Stromal cell of bone marrow (primary cell): ENCODE measurements around the gene ANKRD24.
A peak's percentile ranks its signal among the peaks of the same experiment; 100 is the strongest.
"Not testable (repeated sequence)": the region's sequence is repeated elsewhere in the genome, so short reads cannot be mapped to it uniquely, and the experiment has no call there.

Source experiments
- DNase-seq: peaks from one replicate; pipeline ENCODE4 v3.0.0-alpha.2; 2012; ENCODE audit warnings: low read depth

ANKRD24 gene

DNA sequence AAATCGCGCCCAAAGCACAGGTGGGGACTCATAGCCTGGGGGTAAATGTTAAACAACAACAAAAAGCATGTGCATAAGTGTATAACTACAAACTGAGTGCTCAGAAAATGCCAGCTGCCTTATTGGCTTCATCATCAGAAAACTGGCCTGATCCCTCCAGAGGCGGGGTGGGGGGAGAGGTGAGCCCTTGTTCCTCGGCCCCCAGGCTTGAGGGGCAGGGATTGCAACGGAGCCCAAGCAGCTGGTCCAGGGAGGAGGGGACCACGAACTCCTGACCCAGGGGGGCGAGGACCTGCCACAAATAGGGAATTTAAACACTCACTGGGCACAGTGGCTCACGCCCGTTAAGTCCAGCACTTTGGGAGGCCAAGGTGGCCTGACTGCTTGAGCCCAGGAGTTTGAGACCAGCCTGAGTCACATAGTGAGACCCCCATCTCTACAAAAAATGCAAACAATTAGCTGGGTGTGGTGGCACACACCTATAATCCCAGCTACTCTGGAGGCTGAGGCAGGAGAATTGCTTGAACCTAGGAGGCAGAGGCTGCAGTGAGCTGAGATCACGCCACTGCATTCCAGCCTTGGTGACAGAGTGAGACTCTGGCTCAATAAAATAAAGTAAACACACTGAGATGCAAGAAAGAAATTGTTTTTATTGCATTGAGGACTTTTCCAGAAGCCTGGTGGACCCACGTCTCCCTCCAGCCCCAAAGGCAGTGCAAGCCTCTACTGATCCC lies 8.8 kb upstream of the ANKRD24 start:
- no peak for DNase-seq

DNA sequence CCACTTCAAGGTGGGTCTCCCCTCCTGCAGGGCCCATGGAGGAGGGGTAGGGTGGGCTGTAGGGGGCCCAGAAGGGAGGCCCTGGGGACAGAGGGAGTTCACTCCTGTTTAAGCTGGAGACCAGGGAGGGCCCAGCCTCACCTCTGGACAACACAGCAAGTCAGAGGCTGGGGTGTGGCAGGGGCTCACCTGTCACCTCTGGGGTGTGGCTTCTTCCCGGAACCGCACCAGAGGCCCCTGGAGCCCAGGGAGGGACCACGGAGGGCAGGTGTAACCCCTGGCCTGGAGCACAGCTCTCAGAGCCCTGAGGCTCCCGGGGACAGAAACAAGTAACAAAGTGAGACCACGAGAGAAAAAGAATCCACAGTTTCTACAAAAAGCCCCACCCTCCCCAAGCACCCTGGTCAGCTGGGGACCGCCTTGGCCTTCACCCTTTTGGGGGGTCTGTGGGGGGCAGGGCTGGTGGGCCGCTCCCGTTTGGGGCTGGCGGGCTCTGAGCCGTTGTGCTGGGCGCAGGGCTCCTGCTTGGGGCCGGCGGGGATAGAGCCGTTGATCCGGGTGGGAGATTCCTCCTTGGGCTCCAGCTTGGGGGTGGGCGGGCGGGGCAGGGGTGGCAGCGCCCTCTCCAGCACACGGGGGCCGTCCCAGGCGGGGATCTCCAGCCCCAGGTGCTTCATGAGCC lies 8.1 kb upstream of the ANKRD24 start:
- DNase-seq, result no peak

DNA sequence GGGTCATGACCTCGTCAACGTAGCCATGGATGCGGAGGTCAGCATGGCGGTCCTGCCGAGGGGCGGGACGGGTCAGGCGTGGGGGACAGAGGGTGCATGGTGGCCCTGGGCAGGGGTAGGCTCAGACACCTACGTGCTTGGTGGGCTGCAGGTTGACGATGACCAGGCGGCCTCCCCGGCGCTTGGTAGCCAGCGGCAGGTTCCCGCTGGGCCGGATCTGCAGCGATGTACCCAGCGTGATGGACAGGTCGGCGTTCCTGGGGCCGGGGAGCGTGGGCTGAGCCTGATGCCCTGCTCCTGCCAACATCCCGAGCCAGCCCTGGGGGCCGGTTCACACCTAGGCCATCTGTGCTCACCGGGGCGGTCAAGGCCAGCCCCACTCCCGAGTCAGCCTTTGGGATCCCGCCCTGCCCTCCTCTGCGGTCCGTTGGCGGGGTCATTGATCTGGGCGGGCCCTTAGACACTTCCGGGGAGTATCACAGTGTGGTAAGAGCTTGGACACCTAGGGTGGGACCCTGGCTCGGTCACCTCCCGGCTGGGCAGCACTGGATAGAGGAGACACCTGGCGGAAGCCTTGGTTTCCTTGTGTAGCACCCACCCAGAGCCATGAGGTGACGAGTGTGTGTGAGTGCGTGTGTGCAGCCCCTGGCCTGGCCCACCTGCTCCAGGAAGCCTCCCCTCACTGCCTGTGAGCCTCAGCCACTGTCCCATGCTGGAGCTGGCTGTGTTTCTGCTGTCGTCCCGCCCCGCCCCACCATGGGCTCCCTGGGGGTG lies 7.4 kb upstream of the ANKRD24 start:
- DNase-seq, result no peak

GRCh38 chr19:4175669-4175931 lies 6.9 kb upstream of the ANKRD24 start:
- DNase-seq, result no peak

- DNase-seq, result no peak
Measured at GRCh38 chr19:4177146-4177545, 5.3 kb upstream of the ANKRD24 start.

DNA sequence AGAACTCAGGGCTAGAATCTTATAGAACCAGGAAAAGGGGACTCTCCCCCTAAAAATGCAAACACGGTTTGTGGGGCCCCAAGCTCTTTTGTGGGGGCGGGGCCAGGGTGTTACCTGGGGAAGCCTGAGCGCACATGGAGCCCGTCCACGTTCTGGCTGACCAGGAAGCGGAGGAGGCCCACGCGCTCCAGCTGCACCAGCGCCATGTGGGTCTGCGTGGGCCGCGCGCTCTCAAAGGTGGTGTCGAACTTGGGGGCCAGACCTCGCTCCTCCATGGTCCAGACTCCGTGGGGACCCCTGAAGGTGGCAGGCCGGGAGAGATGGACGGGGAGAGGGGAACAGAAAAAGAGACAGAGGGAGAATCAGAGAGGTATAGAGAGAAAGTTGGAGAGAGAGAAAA lies 3.5 kb upstream of the ANKRD24 start:
- DNase-seq, result no peak

GRCh38 chr19:4181053-4181508 lies 1.4 kb upstream of the ANKRD24 start:
- DNase-seq, result no peak

GRCh38 chr19:4183967-4184717 lies 1.7 kb downstream of the ANKRD24 start:
- DNase-seq, result no peak

GRCh38 chr19:4184718-4185352 lies 2.3 kb downstream of the ANKRD24 start:
- DNase-seq, result no peak

GRCh38 chr19:4185413-4186086 lies 3.1 kb downstream of the ANKRD24 start:
- no peak for DNase-seq

DNA sequence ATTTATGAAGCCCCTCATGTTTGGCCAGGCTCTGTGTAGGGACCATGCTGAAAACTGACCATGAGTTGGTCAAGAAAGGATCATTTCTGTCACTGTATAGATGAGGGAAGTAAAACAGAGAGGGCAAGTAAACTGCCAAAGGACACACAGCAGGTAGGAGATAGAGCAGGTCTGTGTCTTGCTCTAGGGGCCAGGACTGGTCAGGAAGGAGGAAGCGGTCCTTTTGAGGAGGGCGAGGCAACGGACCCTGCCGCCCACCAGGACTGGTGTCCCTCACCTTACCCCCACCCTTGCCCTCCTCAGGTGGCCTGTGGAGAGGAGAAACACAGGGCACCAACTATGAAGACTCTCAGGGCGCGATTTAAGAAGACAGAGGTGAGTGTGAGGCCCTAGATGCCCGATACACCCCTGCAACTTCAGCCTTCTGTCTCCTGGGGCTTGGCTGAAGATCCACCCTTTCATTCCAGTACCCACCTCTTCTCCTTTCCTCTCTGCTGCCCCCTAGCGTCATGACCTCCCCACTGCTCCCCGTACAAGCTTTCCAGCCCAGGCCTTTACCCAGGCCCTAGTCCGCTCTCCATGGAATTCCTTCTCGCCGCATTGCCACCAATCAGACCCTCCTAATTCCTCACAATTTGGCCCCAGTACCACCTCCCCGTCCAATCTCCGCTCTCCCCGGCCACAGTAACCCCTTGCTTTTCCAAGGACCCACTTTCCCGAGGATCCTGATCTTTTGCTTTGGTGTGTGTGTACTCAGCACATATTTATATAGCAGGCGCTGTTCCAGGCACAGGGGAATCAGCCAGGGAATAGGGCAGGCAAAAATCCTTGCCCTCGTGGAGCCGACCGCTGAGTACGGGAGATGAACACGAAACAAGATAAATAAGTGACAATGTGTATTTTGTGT lies 3.9 kb downstream of the ANKRD24 start:
- DNase-seq, result peak; percentile 40

GRCh38 chr19:4187313-4188122 lies 5.0 kb downstream of the ANKRD24 start:
- DNase-seq, result no peak

GRCh38 chr19:4189641-4190040 lies 7.2 kb downstream of the ANKRD24 start:
- DNase-seq, result no peak

DNA sequence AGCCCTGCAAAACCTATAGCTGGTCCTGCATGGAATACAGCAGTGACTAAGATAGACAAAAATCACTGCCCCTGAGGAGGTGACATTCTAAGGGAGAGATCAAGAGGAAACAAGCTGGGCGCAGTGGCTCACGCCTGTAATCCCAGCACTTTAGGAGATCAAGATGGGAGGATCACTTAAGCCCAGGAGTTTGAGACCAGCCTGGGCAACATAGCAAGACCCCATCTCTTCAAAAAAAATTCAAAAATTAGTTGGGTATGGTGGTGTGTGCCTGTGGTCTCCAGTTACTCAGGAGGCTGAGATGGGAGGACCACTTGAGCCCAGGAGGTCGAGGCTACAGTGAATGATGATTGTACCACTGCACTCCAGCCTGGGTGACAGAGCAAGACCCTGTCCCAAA lies 10.0 kb downstream of the ANKRD24 start:
- not testable (repeated sequence) for DNase-seq

DNA sequence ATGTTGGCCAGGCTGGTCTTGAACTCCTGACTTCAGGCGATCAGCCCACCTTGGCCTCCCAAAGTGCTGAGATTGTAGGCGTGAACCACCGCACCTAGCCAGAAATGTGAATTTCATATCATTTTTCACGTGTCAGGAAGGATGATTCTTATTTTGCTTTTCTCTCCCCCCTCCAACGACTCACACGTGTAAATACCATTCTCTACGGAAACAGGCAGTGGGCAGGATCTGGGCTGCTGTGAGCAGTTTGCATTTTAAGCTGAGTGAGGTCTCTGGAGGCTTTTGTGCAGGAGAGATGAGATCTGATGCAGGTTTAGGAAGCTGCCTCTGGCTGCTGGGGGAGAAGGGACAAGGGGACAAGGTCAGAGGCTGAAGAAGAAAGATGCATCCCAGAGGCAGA lies 11.9 kb downstream of the ANKRD24 start:
- DNase-seq, result no peak

- DNase-seq, result no peak
Measured at GRCh38 chr19:4196009-4196408, 13.5 kb downstream of the ANKRD24 start.

GRCh38 chr19:4196587-4197148 lies 14.2 kb downstream of the ANKRD24 start:
- DNase-seq, result no peak

GRCh38 chr19:4197228-4197624 lies 14.7 kb downstream of the ANKRD24 start:
- DNase-seq, result no peak
